Non-pigmented ciliary epithelial cell (primary cell): ENCODE data around the gene UBE2L6.

Experiments used
- DNase-seq: peaks from one replicate; pipeline ENCODE4 v3.0.0-alpha.2; 2010; ENCODE audit warnings: low read depth

UBE2L6 gene

GRCh38 chr11:57567515-57568329 lies at the start of gene UBE2L6:
Gene UBE2L6, minus strand, starts transcription at chr11:57567672. Its CDS starts 61 bp downstream, at chr11:57567611.
- DNase-seq, result no peak

GRCh38 chr11:57616595-57616994 lies 49.1 kb upstream of the UBE2L6 start:
- DNase-seq, result no peak

GRCh38 chr11:57615308-57615707 lies 47.8 kb upstream of the UBE2L6 start:
- DNase-seq, result no peak

GRCh38 chr11:57614234-57614772 lies 46.8 kb upstream of the UBE2L6 start:
- DNase-seq, result no peak

GRCh38 chr11:57610170-57610569 lies 42.7 kb upstream of the UBE2L6 start:
- DNase-seq, result no peak

GRCh38 chr11:57605028-57605420 lies 37.6 kb upstream of the UBE2L6 start:
- no peak for DNase-seq

- no peak for DNase-seq
Measured at GRCh38 chr11:57604296-57605027, 37.0 kb upstream of the UBE2L6 start.

- no peak for DNase-seq
Measured at GRCh38 chr11:57601297-57601696, 33.8 kb upstream of the UBE2L6 start.

GRCh38 chr11:57599381-57599780 lies 31.9 kb upstream of the UBE2L6 start:
- no peak for DNase-seq

- peak; percentile 15 for DNase-seq
Measured at GRCh38 chr11:57598831-57599155, 31.3 kb upstream of the UBE2L6 start.

- DNase-seq, result no peak
Measured at GRCh38 chr11:57597916-57598830, 30.7 kb upstream of the UBE2L6 start.

- DNase-seq, result no peak
Measured at GRCh38 chr11:57597461-57597915, 30.0 kb upstream of the UBE2L6 start, which contains the start of gene SERPING1. Gene SERPING1, plus strand, starts transcription at chr11:57597685. Its CDS starts 586 bp downstream, at chr11:57598271.

- DNase-seq, result no peak
Measured at GRCh38 chr11:57596266-57596885, 28.9 kb upstream of the UBE2L6 start.

GRCh38 chr11:57588046-57588710 lies 20.7 kb upstream of the UBE2L6 start:
- no peak for DNase-seq

GRCh38 chr11:57586711-57587245 lies 19.3 kb upstream of the UBE2L6 start:
- DNase-seq, result no peak

- no peak for DNase-seq
Measured at GRCh38 chr11:57585301-57585700, 17.8 kb upstream of the UBE2L6 start.

- no peak for DNase-seq
Measured at GRCh38 chr11:57584341-57584740, 16.9 kb upstream of the UBE2L6 start.

- no peak for DNase-seq
Measured at GRCh38 chr11:57574061-57574460, 6.6 kb upstream of the UBE2L6 start.

- DNase-seq, result no peak
Measured at GRCh38 chr11:57571606-57572005, 4.1 kb upstream of the UBE2L6 start.

GRCh38 chr11:57568330-57568766 lies 876 bp upstream of the UBE2L6 start:
- DNase-seq, result peak; percentile 22
